HCT116 (cell line): ENCODE data around the gene ID3. TPM values are rescaled to one million over a fixed set of nuclear protein-coding genes. Genes with fewer than 3 reads are reported as not detected.

ENCODE experiments used
- ATAC-seq: fragments of 200-7000 bp; cut with Tn5 transposase; 2 replicates; pipeline ENCODE4 v1.9.1; 2020; ENCODE audit warnings: mild to moderate bottlenecking, moderate library complexity
- BruUV-seq: library from RNA; stranded (reverse); fragments of 400-500 nt; replicated peaks from 2 replicates; lab custom pipeline; 2021; lab: Mats Ljungman, UMichigan
- CTCF ChIA-PET: fragments of 300-600 bp; sonication (Branson Sonifier 250); formaldehyde crosslinking; loops from one replicate; lab custom pipeline; 2021; ENCODE audit warnings: antibody characterized with exemption; lab: Charles Lee
- POLR2A ChIA-PET: fragments of 300-600, 350-600 bp; sonication (Branson Sonifier 250); formaldehyde crosslinking; loops from one replicate; lab custom pipeline; 2021; ENCODE audit warnings: antibody characterized with exemption; lab: Charles Lee
- RAD21 ChIA-PET, 2 experiments: fragments of 300-600 bp; sonication (Branson Sonifier 250); formaldehyde crosslinking; loops; one replicate each; lab custom pipeline; 2023; ENCODE audit warnings: low total read pairs in 2 of 2; ENCODE audit not compliant: uncharacterized antibody in 2 of 2, unreplicated experiment in 2 of 2, low non-redundant PET in 1 of 2; lab: Charles Lee
- DNase-seq: peaks from one replicate; pipeline ENCODE4 v3.0.0-alpha.2; 2010; ENCODE audit warnings: low read depth, low spot score
- H2AFZ ChIP-seq: fragments of 200-600 bp; shearing (Covaris generic), sonication (generic); 2 replicates; pipeline ENCODE4 v1.6.1; 2017; ENCODE audit warnings: low read depth, mixed run types, mixed read lengths, antibody characterized with exemption, low read length; ENCODE audit not compliant: poor library complexity, severe bottlenecking
- H3K27ac ChIP-seq: 2 replicates; pipeline ENCODE4 v1.5.1; 2012; ENCODE audit warnings: low read depth, low read length
- H3K27me3 ChIP-seq: fragments of 200-600 bp; sonication (generic); 2 replicates; pipeline ENCODE4 v1.6.1; 2016; ENCODE audit warnings: mixed run types, low read length, mixed read lengths; ENCODE audit not compliant: insufficient read depth
- H3K36me3 ChIP-seq, 2 experiments: fragments of 200-500 bp in 1 of 2; fragments of 200-600 bp in 1 of 2; sonication (Bioruptor generic) in 1 of 2; sonication (generic) in 1 of 2; 2 replicates each; pipeline versions ENCODE4 v1.5.1 to v1.6.1; 2014 to 2016; ENCODE audit warnings: low read length in 2 of 2, inconsistent platforms in 1 of 2, mixed read lengths in 1 of 2, mixed run types in 1 of 2; ENCODE audit not compliant: insufficient read depth in 2 of 2, control insufficient read depth in 1 of 2
- H3K4me1 ChIP-seq, 2 experiments: fragments of 200-600 bp in 1 of 2; sonication (generic) in 1 of 2; 2 replicates each; pipeline versions ENCODE4 v1.5.1 to v1.6.1; 2012 to 2017; ENCODE audit warnings: low read length in 2 of 2, inconsistent platforms in 1 of 2, mild to moderate bottlenecking in 1 of 2, mixed read lengths in 1 of 2, mixed run types in 1 of 2, moderate library complexity in 1 of 2; ENCODE audit not compliant: insufficient read depth in 2 of 2, control insufficient read depth in 1 of 2
- H3K4me2 ChIP-seq: fragments of 200-600 bp; sonication (generic); 2 replicates; pipeline ENCODE4 v1.6.1; 2017; ENCODE audit warnings: mixed run types, low read length, mixed read lengths
- H3K4me3 ChIP-seq, 2 experiments: fragments of 200-600 bp in 1 of 2; sonication (generic) in 1 of 2; replicated peaks in 1 of 2; 2 replicates each; pipeline ENCODE4 v1.5.1; 2011 to 2016; ENCODE audit warnings: low read length in 2 of 2, control low read depth in 1 of 2, low read depth in 1 of 2, mild to moderate bottlenecking in 1 of 2, mixed read lengths in 1 of 2, mixed run types in 1 of 2
- H3K79me2 ChIP-seq: fragments of 200-600 bp; sonication (generic); 2 replicates; pipeline ENCODE4 v1.6.1; 2017; ENCODE audit warnings: mild to moderate bottlenecking, mixed run types, low read length, moderate library complexity, mixed read lengths; ENCODE audit not compliant: insufficient read depth
- H3K9ac ChIP-seq: fragments of 200-600 bp; sonication (generic); 2 replicates; pipeline ENCODE4 v1.6.1; 2016; ENCODE audit warnings: low read length, mixed read lengths
- H3K9me2 ChIP-seq: fragments of 200-600 bp; sonication (generic), shearing (Covaris generic); 2 replicates; pipeline ENCODE4 v1.6.1; 2017; ENCODE audit warnings: mixed run types, mild to moderate bottlenecking, moderate library complexity; ENCODE audit not compliant: insufficient read depth
- H3K9me3 ChIP-seq, 2 experiments: fragments of 200-500 bp in 1 of 2; fragments of 200-600 bp in 1 of 2; sonication (Bioruptor generic) in 1 of 2; sonication (generic) in 1 of 2; 2 replicates each; pipeline ENCODE4 v1.6.1; 2014 to 2017; ENCODE audit warnings: low read length in 2 of 2, mixed read lengths in 2 of 2, inconsistent platforms in 1 of 2, low read depth in 1 of 2, mild to moderate bottlenecking in 1 of 2, mixed run types in 1 of 2, moderate library complexity in 1 of 2; ENCODE audit not compliant: control insufficient read depth in 1 of 2, insufficient read depth in 1 of 2
- H4K20me1 ChIP-seq: fragments of 200-600 bp; sonication (generic), shearing (Covaris generic); 2 replicates; pipeline ENCODE4 v1.6.1; 2017; ENCODE audit warnings: mixed run types, mild to moderate bottlenecking, moderate library complexity; ENCODE audit not compliant: insufficient read depth
- ATF3 ChIP-seq: IDR thresholded peaks from 2 replicates; pipeline ENCODE4 v1.6.1; 2012
- EGR1 ChIP-seq: IDR thresholded peaks from 2 replicates; pipeline ENCODE4 v1.6.1; 2012; ENCODE audit warnings: low read depth
- EZH2phosphoT487 ChIP-seq: fragments of 200-600 bp; IDR thresholded peaks from 2 replicates; pipeline ENCODE4 v1.6.1; 2018; ENCODE audit warnings: antibody characterized with exemption, borderline replicate concordance
- JUND ChIP-seq: IDR thresholded peaks from 2 replicates; pipeline ENCODE4 v1.6.1; 2012
- REST ChIP-seq: IDR thresholded peaks from 2 replicates; pipeline ENCODE4 v1.6.1; 2012; ENCODE audit warnings: low read depth
- SIN3A ChIP-seq: IDR thresholded peaks from 2 replicates; pipeline ENCODE4 v1.6.1; 2012; ENCODE audit warnings: low read depth
- SP1 ChIP-seq: IDR thresholded peaks from 2 replicates; pipeline ENCODE4 v1.6.1; 2012; ENCODE audit warnings: low read depth
- SRF ChIP-seq: IDR thresholded peaks from 2 replicates; pipeline ENCODE4 v1.6.1; 2012; ENCODE audit warnings: low read depth
- ZFX ChIP-seq: fragments of 450-650 bp; IDR thresholded peaks from 2 replicates; pipeline ENCODE4 v1.6.1; 2017
- intact Hi-C: fragments of 100-400 bp; cut with micrococcal nuclease; formaldehyde crosslinking; loops from 2 replicates; pipeline ENCODE4 v1.10.0; 2022
- total RNA-seq: library from RNA; stranded (reverse); gene quantifications from one replicate; pipeline ENCODE4 v1.2.1, GENCODE V29; 2021; ENCODE audit not compliant: unreplicated experiment

ID3 gene
- total RNA-seq, 1 experiment from 2014 or later = 183 TPM

GRCh38 chr1:23574265-23574754 is 15.0 kb upstream of the ID3 start (continued):
- no peak for TF ChIP-seq REST
- TF ChIP-seq SIN3A = no peak
- TF ChIP-seq, all 23 proteins: peak for 0

- Histone ChIP-seq H4K20me1 (no peaks in the 10 kb centered on the region), H2AFZ (no peak overlapping the region), H3K27me3 (no peaks in the 10 kb centered on the region), H3K27ac (no peak overlapping the region), H3K9ac (no peak overlapping the region), H3K36me3 (no peaks in the 10 kb centered on the region), H3K4me1 (peaks cover 17 to 41% of the 10 kb centered on the region in 2 experiments), H3K79me2 (no peaks in the 10 kb centered on the region), H3K9me3 (no peaks in the 10 kb centered on the region), H3K4me3 (no peak overlapping the region), H3K4me2 (no peak overlapping the region), H3K9me2 (no peaks in the 10 kb centered on the region)
- DNase-seq (no peak), ATAC-seq (no peak)
- no TSS peak for BruUV-seq
- POLR2A ChIA-PET = no interaction called here
- intact Hi-C loops = no loop called here
- CTCF ChIA-PET = no interaction called here
- no peak for TF ChIP-seq EZH2phosphoT487
- TF ChIP-seq SP1 = no peak
- no peak for TF ChIP-seq ATF3
- TF ChIP-seq ZFX = no peak
- TF ChIP-seq JUND = no peak
- no peak for TF ChIP-seq EGR1
- TF ChIP-seq SIN3A = no peak
- no peak for TF ChIP-seq REST
- no peak for TF ChIP-seq SRF
- RAD21 ChIA-PET = no interaction called here
Measured at GRCh38 chr1:23573574-23574182, 14.4 kb upstream of the ID3 start.
